DND-41 (cell line): ENCODE data around the gene MRPS14.

Experiments used
- ATAC-seq: fragments of 200-7000 bp; cut with Tn5 transposase; 3 replicates; pipeline ENCODE4 v1.9.1; 2021; ENCODE audit warnings: low read depth; ENCODE audit not compliant: insufficient read depth
- DNase-seq: peaks from one replicate; pipeline ENCODE4 v3.0.0-alpha.2; 2020
- H2AFZ ChIP-seq: 2 replicates; pipeline ENCODE4 v1.6.0; 2012; ENCODE audit warnings: low read depth, low read length
- H3K27ac ChIP-seq: 2 replicates; pipeline ENCODE4 v1.5.1; 2012; ENCODE audit warnings: low read length, inconsistent platforms
- H3K27me3 ChIP-seq: fragments of 200-600 bp; sonication (generic); 2 replicates; pipeline ENCODE4 v1.6.0; 2012; ENCODE audit warnings: low read length, mild to moderate bottlenecking, inconsistent platforms; ENCODE audit not compliant: insufficient read depth, poor library complexity
- H3K36me3 ChIP-seq: 2 replicates; pipeline ENCODE4 v1.5.1; 2012; ENCODE audit warnings: low read length, inconsistent platforms; ENCODE audit not compliant: insufficient read depth
- H3K4me1 ChIP-seq: 2 replicates; pipeline ENCODE4 v1.5.1; 2012; ENCODE audit warnings: mild to moderate bottlenecking, low read length; ENCODE audit not compliant: insufficient read depth
- H3K4me2 ChIP-seq: 2 replicates; pipeline ENCODE4 v1.6.0; 2012; ENCODE audit warnings: mild to moderate bottlenecking, moderate library complexity, low read length, inconsistent platforms; ENCODE audit not compliant: insufficient read depth
- H3K4me3 ChIP-seq, 2 experiments: fragments of 200-600 bp in 1 of 2; shearing (Covaris generic) in 1 of 2; 2 replicates each; pipeline ENCODE4 v1.5.1; 2012 to 2016; ENCODE audit warnings: inconsistent platforms in 2 of 2, low read length in 2 of 2, mild to moderate bottlenecking in 2 of 2, low read depth in 1 of 2, moderate library complexity in 1 of 2
- H3K79me2 ChIP-seq: 2 replicates; pipeline ENCODE4 v1.6.0; 2012; ENCODE audit warnings: low read length, inconsistent platforms; ENCODE audit not compliant: insufficient read depth
- H3K9ac ChIP-seq: 2 replicates; pipeline ENCODE4 v1.6.0; 2012; ENCODE audit warnings: low read depth, mild to moderate bottlenecking, inconsistent platforms, low read length, moderate library complexity
- H3K9me3 ChIP-seq: 2 replicates; pipeline ENCODE4 v1.5.1; 2012; ENCODE audit warnings: low read length, moderate library complexity, mild to moderate bottlenecking, inconsistent platforms; ENCODE audit not compliant: insufficient read depth, severe bottlenecking
- H4K20me1 ChIP-seq: 2 replicates; pipeline ENCODE4 v1.6.0; 2012; ENCODE audit warnings: low read length; ENCODE audit not compliant: insufficient read depth
- CTCF ChIP-seq: IDR thresholded peaks from 2 replicates; pipeline ENCODE4 v1.5.1; 2012; ENCODE audit warnings: borderline replicate concordance, low read length, moderate library complexity, mild to moderate bottlenecking; ENCODE audit not compliant: poor library complexity, severe bottlenecking; ENCODE audit errors: extremely low read depth
- EZH2 ChIP-seq: IDR thresholded peaks from 3 replicates; pipeline ENCODE4 v1.6.1; 2012; ENCODE audit warnings: borderline replicate concordance, low read depth, mild to moderate bottlenecking, moderate library complexity, low read length, inconsistent platforms; ENCODE audit not compliant: severe bottlenecking

MRPS14 gene

GRCh38 chr1:174997041-174997440, 26.2 kb downstream of the MRPS14 start:
- H3K4me1 ChIP-seq = peaks cover 32% of the 10 kb centered on the region
- no peak overlapping the region for H3K27ac ChIP-seq
- peaks cover 37% of the 10 kb centered on the region for H3K79me2 ChIP-seq
- H3K4me2 ChIP-seq = no peak overlapping the region
- ATAC-seq = no peak
- TF ChIP-seq EZH2 = no peak
- no peak for TF ChIP-seq CTCF
- peaks cover 11% of the 10 kb centered on the region; the same call in 1 of the 2 replicates for H4K20me1 ChIP-seq
- H3K27me3 ChIP-seq = no peaks in the 10 kb centered on the region
- H2AFZ ChIP-seq = no peak overlapping the region
- H3K4me3 ChIP-seq = no peak overlapping the region
- no peak overlapping the region for H3K9ac ChIP-seq
- no peak for DNase-seq
- H3K9me3 ChIP-seq = no peaks in the 10 kb centered on the region
- H3K36me3 ChIP-seq = peaks cover 11% of the 10 kb centered on the region

- H3K79me2 ChIP-seq = peaks cover 31% of the 10 kb centered on the region
- no peaks in the 10 kb centered on the region for H3K9me3 ChIP-seq
- TF ChIP-seq EZH2 (no peak), CTCF (no peak)
- H3K27me3 ChIP-seq = no peaks in the 10 kb centered on the region
- DNase-seq (no peak), ATAC-seq (no peak)
- H3K36me3 ChIP-seq = peaks cover 11% of the 10 kb centered on the region
- no peak overlapping the region for H3K4me3 ChIP-seq
- no peak overlapping the region for H3K27ac ChIP-seq
- H3K4me2 ChIP-seq = no peak overlapping the region
- H4K20me1 ChIP-seq = peaks cover 7% of the 10 kb centered on the region; the same call in 1 of the 2 replicates
- H3K4me1 ChIP-seq = peaks cover 27% of the 10 kb centered on the region
- H2AFZ ChIP-seq = no peak overlapping the region
- H3K9ac ChIP-seq = no peak overlapping the region
Measured at GRCh38 chr1:174996476-174996875, 26.7 kb downstream of the MRPS14 start.

- H4K20me1 ChIP-seq = peaks cover 4% of the 10 kb centered on the region; the same call in 1 of the 2 replicates
- H3K27me3 ChIP-seq = no peaks in the 10 kb centered on the region
- H3K79me2 ChIP-seq = peaks cover 26% of the 10 kb centered on the region
- no peak overlapping the region for H3K4me3 ChIP-seq
- no peak overlapping the region for H3K9ac ChIP-seq
- no peak for DNase-seq
- no peak overlapping the region for H3K4me2 ChIP-seq
- TF ChIP-seq EZH2 (no peak), CTCF (no peak)
- no peak for ATAC-seq
- H3K27ac ChIP-seq = no peak overlapping the region
- H3K36me3 ChIP-seq = peaks cover 11% of the 10 kb centered on the region
- H3K4me1 ChIP-seq = peaks cover 26% of the 10 kb centered on the region
- H2AFZ ChIP-seq = no peak overlapping the region
- H3K9me3 ChIP-seq = no peaks in the 10 kb centered on the region
Measured at GRCh38 chr1:174995916-174996315, 27.3 kb downstream of the MRPS14 start.

- Histone ChIP-seq H3K27ac (no peak overlapping the region), H2AFZ (no peak overlapping the region), H3K36me3 (peaks cover 7% of the 10 kb centered on the region), H3K9ac (no peak overlapping the region), H3K4me3 (no peak overlapping the region), H3K9me3 (no peaks in the 10 kb centered on the region), H3K79me2 (peaks cover 18% of the 10 kb centered on the region), H4K20me1 (0 out of 2 replicates have a peak, but pooled peaks cover under 1% of the 10 kb centered on the region), H3K4me1 (peaks cover 33% of the 10 kb centered on the region), H3K4me2 (no peak overlapping the region), H3K27me3 (no peaks in the 10 kb centered on the region)
- DNase-seq (no peak), ATAC-seq (no peak)
- TF ChIP-seq EZH2 = no peak
- no peak for TF ChIP-seq CTCF
Measured at GRCh38 chr1:174995121-174995520, 28.1 kb downstream of the MRPS14 start.
